Upper lobe of left lung (tissue), 4 donors: Measurements from ENCODE around the gene DDC.
"Not testable (repeated sequence)": the region's sequence is repeated elsewhere in the genome, so short reads cannot be mapped to it uniquely, and the experiment has no call there.

Experiments
- EP300 ChIP-seq, 4 donors: sonication (generic); formaldehyde crosslinking; IDR thresholded peaks; one replicate each; pipeline ENCODE4 v1.5.1; 2017; ENCODE audit warnings: antibody characterized with exemption in 4 of 4, control low read depth in 2 of 4
- POLR2A ChIP-seq, 4 donors: fragments of 450-650 bp; IDR thresholded peaks; one replicate each; pipeline ENCODE4 v1.5.1; 2016 to 2017; ENCODE audit warnings: antibody characterized with exemption in 4 of 4, mild to moderate bottlenecking in 2 of 4
- TF ChIP-seq, protein P1 (sequence below), 6 experiments: fragments of 450-650 bp in 4 of 6; fragments of 200-600 bp in 2 of 6; sonication (generic) in 2 of 6; IDR thresholded peaks; one replicate each; pipeline ENCODE4 v1.5.1; 2016 to 2019; ENCODE audit warnings: antibody characterized with exemption in 6 of 6

- TF ChIP-seq, protein P1, sequence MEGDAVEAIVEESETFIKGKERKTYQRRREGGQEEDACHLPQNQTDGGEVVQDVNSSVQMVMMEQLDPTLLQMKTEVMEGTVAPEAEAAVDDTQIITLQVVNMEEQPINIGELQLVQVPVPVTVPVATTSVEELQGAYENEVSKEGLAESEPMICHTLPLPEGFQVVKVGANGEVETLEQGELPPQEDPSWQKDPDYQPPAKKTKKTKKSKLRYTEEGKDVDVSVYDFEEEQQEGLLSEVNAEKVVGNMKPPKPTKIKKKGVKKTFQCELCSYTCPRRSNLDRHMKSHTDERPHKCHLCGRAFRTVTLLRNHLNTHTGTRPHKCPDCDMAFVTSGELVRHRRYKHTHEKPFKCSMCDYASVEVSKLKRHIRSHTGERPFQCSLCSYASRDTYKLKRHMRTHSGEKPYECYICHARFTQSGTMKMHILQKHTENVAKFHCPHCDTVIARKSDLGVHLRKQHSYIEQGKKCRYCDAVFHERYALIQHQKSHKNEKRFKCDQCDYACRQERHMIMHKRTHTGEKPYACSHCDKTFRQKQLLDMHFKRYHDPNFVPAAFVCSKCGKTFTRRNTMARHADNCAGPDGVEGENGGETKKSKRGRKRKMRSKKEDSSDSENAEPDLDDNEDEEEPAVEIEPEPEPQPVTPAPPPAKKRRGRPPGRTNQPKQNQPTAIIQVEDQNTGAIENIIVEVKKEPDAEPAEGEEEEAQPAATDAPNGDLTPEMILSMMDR (IDR thresholded peaks at IDR 0.05) = not testable (repeated sequence)
- not testable (repeated sequence) for TF ChIP-seq EP300, POLR2A (IDR thresholded peaks at IDR 0.05)
These were observed 45.9 kb downstream of the DDC start for GRCh38 chr7:50519350-50519749.
